Endothelial cell (in vitro differentiated cells): ENCODE measurements around the gene TMEM181. TPM values are rescaled to one million over a fixed set of nuclear protein-coding genes. Genes with fewer than 3 reads are reported as not detected.
A peak's percentile ranks its signal among the peaks of the same experiment; 100 is the strongest.

Experiments
- DNase-seq: peaks from one replicate; pipeline ENCODE4 v3.0.0; 2021; ENCODE audit warnings: low spot score
- H3K27ac Mint-ChIP-seq: one replicate; pipeline ENCODE4 v1.8.0; 2021; ENCODE audit warnings: mixed read lengths, inconsistent platforms; ENCODE audit not compliant: unreplicated experiment
- H3K27me3 Mint-ChIP-seq: one replicate; pipeline ENCODE4 v1.8.0; 2021; ENCODE audit warnings: mild to moderate bottlenecking, moderate library complexity, mixed read lengths, inconsistent platforms; ENCODE audit not compliant: unreplicated experiment
- H3K36me3 Mint-ChIP-seq: one replicate; pipeline ENCODE4 v1.8.0; 2021; ENCODE audit warnings: mild to moderate bottlenecking, low read depth, mixed read lengths, inconsistent platforms; ENCODE audit not compliant: unreplicated experiment
- H3K4me1 Mint-ChIP-seq: one replicate; pipeline ENCODE4 v1.8.0; 2021; ENCODE audit warnings: mild to moderate bottlenecking, mixed read lengths, inconsistent platforms; ENCODE audit not compliant: unreplicated experiment
- H3K4me3 Mint-ChIP-seq: one replicate; pipeline ENCODE4 v1.8.0; 2021; ENCODE audit warnings: mild to moderate bottlenecking, mixed read lengths, inconsistent platforms; ENCODE audit not compliant: unreplicated experiment
- H3K9me3 Mint-ChIP-seq: one replicate; pipeline ENCODE4 v1.8.0; 2021; ENCODE audit warnings: mixed read lengths, inconsistent platforms; ENCODE audit not compliant: unreplicated experiment
- total RNA-seq: library from RNA; stranded (reverse); fragmentation: NEBNext Ultra II Directional; extraction: Animal tissue kit (Norgen Biotek cat#: 25700); gene quantifications from one replicate; pipeline ENCODE4 v1.2.1, GENCODE V29; 2021; ENCODE audit not compliant: unreplicated experiment
- TF ChIP-seq, protein P1 (sequence below): fragments of 200-600 bp; sonication (generic); IDR thresholded peaks from one replicate; pipeline ENCODE4 v1.5.0; 2021; ENCODE audit warnings: antibody characterized with exemption; ENCODE audit not compliant: unreplicated experiment

TMEM181 gene
- total RNA-seq, 1 donor from 2014 or later: 29.5 TPM

DNA sequence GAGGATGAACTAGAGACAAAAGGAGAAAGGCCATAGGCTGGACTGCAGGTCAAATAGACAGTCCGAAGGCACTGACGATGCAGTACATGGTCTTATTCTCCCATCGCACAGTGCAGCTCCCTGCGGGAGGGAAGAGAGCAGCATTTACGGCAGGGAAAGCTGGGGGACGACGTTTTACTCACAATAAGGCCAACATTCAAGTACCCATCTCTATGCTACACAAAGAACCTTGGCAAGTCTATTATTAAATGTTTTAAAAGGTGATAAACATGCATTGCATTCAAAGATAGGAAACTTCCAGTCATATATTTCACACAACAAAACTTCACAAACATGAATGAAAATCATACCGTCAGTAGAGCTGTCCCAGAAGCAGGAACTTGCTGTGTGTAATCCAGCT, 76.9 kb downstream of the TMEM181 start:
- no peak overlapping the region for H3K4me3 Mint-ChIP-seq
- no peaks in the 10 kb centered on the region for H3K27me3 Mint-ChIP-seq
- H3K27ac Mint-ChIP-seq: peak overlapping the region; percentile 67
- TF ChIP-seq, protein P1, sequence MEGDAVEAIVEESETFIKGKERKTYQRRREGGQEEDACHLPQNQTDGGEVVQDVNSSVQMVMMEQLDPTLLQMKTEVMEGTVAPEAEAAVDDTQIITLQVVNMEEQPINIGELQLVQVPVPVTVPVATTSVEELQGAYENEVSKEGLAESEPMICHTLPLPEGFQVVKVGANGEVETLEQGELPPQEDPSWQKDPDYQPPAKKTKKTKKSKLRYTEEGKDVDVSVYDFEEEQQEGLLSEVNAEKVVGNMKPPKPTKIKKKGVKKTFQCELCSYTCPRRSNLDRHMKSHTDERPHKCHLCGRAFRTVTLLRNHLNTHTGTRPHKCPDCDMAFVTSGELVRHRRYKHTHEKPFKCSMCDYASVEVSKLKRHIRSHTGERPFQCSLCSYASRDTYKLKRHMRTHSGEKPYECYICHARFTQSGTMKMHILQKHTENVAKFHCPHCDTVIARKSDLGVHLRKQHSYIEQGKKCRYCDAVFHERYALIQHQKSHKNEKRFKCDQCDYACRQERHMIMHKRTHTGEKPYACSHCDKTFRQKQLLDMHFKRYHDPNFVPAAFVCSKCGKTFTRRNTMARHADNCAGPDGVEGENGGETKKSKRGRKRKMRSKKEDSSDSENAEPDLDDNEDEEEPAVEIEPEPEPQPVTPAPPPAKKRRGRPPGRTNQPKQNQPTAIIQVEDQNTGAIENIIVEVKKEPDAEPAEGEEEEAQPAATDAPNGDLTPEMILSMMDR: no peak
- DNase-seq: no peak
- H3K4me1 Mint-ChIP-seq: no peaks in the 10 kb centered on the region
- peaks cover 28% of the 10 kb centered on the region for H3K36me3 Mint-ChIP-seq
- H3K9me3 Mint-ChIP-seq: no peaks in the 10 kb centered on the region

DNA sequence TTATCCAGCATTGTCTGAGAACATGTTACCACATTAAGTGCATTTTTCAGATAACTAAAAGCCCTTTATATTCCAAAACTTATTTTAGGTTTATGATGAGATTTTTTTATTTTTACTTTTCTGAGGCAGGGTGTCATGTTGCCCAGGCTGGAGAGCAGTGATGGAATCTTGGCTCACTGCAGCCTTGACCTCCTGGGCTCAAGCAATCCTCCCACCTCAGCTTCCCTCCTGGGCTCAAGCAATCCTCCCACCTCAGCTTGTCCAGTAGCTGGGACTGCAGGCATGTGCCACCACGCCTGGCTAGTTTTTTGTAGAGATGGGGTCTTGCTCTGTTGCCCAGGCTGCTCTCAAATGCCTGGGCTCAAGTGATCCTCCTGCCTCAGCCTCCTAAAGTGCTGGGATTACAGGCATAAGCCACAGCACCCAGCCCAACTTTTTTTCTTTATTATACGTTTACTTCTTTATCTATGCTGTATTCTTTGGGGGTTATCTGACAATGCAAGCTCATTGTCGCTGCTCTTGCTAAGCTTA, 78.5 kb downstream of the TMEM181 start:
- DNase-seq: no peak

DNA sequence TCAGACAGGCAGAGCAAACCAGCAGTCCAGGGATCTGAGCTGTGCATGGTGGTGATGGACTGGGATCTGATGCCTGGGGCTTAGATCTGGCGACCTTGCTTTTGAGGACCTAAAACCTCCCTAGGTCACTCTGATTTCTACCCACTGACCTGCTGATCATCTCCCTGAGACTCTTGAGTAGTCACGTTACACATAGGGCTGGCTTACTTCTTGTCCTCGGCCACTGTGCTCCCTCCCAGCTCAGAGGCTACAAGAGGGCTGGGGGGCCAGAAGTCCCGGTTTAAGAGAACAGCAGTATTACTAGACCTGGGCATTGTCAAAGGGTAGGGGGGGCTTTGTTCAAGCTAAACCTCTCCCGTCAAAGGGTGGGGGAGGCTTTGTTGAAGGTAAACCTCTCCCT, 79.2 kb downstream of the TMEM181 start:
- Mint-ChIP-seq H3K9me3 (no peaks in the 10 kb centered on the region), H3K4me3 (no peak overlapping the region), H3K27ac (no peak overlapping the region), H3K4me1 (peaks cover 7% of the 10 kb centered on the region), H3K27me3 (no peaks in the 10 kb centered on the region), H3K36me3 (peaks cover 26% of the 10 kb centered on the region)
- DNase-seq: no peak
- TF ChIP-seq, protein P1: no peak

More for the DNA sequence above, 78.5 kb downstream of the TMEM181 start:
- TF ChIP-seq, protein P1: no peak
- Mint-ChIP-seq H3K9me3 (no peaks in the 10 kb centered on the region), H3K27me3 (no peaks in the 10 kb centered on the region), H3K27ac (no peak overlapping the region), H3K4me1 (peaks cover 7% of the 10 kb centered on the region), H3K4me3 (no peak overlapping the region), H3K36me3 (peaks cover 23% of the 10 kb centered on the region)

DNA sequence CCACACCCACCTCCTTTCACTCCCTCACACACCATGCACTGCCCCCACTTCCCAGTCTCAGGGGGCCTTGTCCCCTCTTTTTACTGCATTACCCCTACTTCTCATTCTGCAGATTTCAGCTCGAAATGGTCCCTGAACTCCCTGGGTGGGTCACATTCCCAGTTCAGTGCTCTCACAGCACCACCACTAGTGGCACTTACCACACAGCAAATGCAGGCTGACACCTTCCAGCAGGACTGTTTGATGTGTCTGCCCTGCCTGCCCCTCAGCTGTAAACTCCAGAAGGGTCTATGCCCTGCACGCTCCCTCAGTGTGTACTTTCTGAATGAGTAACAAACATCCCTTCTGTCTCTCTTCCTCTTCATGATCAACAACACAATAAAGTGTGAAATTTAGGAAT, 80.6 kb downstream of the TMEM181 start:
- H3K4me1 Mint-ChIP-seq: peaks cover 7% of the 10 kb centered on the region
- TF ChIP-seq, protein P1: no peak
- no peak for DNase-seq
- H3K4me3 Mint-ChIP-seq: no peak overlapping the region
- H3K27me3 Mint-ChIP-seq: peaks cover 5% of the 10 kb centered on the region
- H3K36me3 Mint-ChIP-seq: peaks cover 26% of the 10 kb centered on the region
- H3K27ac Mint-ChIP-seq: no peak overlapping the region
- no peaks in the 10 kb centered on the region for H3K9me3 Mint-ChIP-seq

DNA sequence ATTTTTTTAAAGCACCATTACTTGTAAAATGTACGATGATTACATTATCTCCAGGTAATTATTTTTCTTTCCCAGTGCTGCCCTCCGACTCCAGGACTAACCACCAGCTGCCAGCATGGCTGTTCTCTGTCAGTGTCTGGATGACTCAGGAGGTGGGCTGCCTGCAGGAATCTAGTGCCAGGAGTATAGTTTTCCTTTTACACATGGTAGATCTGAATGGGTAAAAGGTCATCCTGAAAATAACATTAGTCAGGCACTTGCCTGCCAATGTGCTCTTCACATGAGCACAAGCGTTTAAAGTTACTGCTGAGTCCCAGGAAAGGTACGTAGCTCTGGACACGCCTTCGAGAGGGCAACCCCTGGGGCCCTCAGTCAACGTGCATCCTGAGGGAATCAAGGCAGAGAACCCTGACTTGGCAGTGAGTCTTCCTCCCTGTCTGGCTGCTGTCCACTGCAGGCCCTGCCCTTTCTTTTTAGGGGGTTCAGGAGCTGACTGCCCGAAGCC, 82.3 kb downstream of the TMEM181 start:
- H3K4me3 Mint-ChIP-seq: no peak overlapping the region
- H3K4me1 Mint-ChIP-seq: peaks cover 7% of the 10 kb centered on the region
- no peaks in the 10 kb centered on the region for H3K9me3 Mint-ChIP-seq
- H3K27me3 Mint-ChIP-seq: peaks cover 10% of the 10 kb centered on the region
- no peak overlapping the region for H3K27ac Mint-ChIP-seq
- TF ChIP-seq, protein P1: no peak
- H3K36me3 Mint-ChIP-seq: peaks cover 15% of the 10 kb centered on the region
- DNase-seq: no peak
